Activated T-helper 2 cell treated with anti-CD3 and anti-CD28 coated beads, Interferon-gamma antibody, Interleukin-2, Interleukin-4, amounts not matched to agents 10 μg/mL and 5 μg/mL and 100 μg/mL, durations not matched to agents 14 hours and 24 hours and 36 hours (primary cell): ENCODE data around the gene PLOD1. TPM values are rescaled to one million over a fixed set of nuclear protein-coding genes. Genes with fewer than 3 reads are reported as not detected.

Source experiments
- DNase-seq: peaks from one replicate; pipeline ENCODE4 v3.0.0; 2021; ENCODE audit warnings: low spot score
- H3K27ac Mint-ChIP-seq: one replicate; pipeline ENCODE4 v1.8.0; 2021; ENCODE audit warnings: mixed read lengths
- H3K27me3 Mint-ChIP-seq: one replicate; pipeline ENCODE4 v1.8.0; 2021; ENCODE audit warnings: low read depth, mixed read lengths
- H3K36me3 Mint-ChIP-seq: one replicate; pipeline ENCODE4 v1.8.0; 2021; ENCODE audit warnings: low read depth, mixed read lengths
- H3K4me1 Mint-ChIP-seq: one replicate; pipeline ENCODE4 v1.8.0; 2021; ENCODE audit warnings: low read depth, mixed read lengths
- H3K4me3 Mint-ChIP-seq: one replicate; pipeline ENCODE4 v1.8.0; 2021; ENCODE audit warnings: low read depth, mild to moderate bottlenecking, moderate library complexity, mixed read lengths
- H3K9me3 Mint-ChIP-seq: one replicate; pipeline ENCODE4 v1.8.0; 2021; ENCODE audit warnings: mixed read lengths
- intact Hi-C: fragments of 100-400 bp; cut with micrococcal nuclease; formaldehyde crosslinking; loops from one replicate; pipeline ENCODE4 v1.15.1; 2023
- total RNA-seq: library from RNA; stranded (reverse); gene quantifications from 2 replicates; pipeline ENCODE4 v1.2.3, GENCODE V29; 2022

PLOD1 gene
- total RNA-seq, 1 donor from 2014 or later = 44.0 TPM

GRCh38 chr1:12009318-12009947 is 74.9 kb downstream of the PLOD1 start:
- Mint-ChIP-seq H3K4me3 (no peak overlapping the region), H3K27ac (no peak overlapping the region), H3K36me3 (peaks cover 87% of the 10 kb centered on the region), H3K9me3 (no peaks in the 10 kb centered on the region), H3K27me3 (no peaks in the 10 kb centered on the region), H3K4me1 (peaks cover 22% of the 10 kb centered on the region)
- intact Hi-C loops = no loop called here
- no peak for DNase-seq

- no peaks in the 10 kb centered on the region for H3K9me3 Mint-ChIP-seq
- H3K4me1 Mint-ChIP-seq = peaks cover 30% of the 10 kb centered on the region
- peaks cover 72% of the 10 kb centered on the region for H3K36me3 Mint-ChIP-seq
- H3K27me3 Mint-ChIP-seq = no peaks in the 10 kb centered on the region
- no peak overlapping the region for H3K4me3 Mint-ChIP-seq
- DNase-seq = no peak
- H3K27ac Mint-ChIP-seq = peak overlapping the region; percentile 77
- intact Hi-C loops = no loop called here
Observed at GRCh38 chr1:12010746-12011570, 76.4 kb downstream of the PLOD1 start.

DNA sequence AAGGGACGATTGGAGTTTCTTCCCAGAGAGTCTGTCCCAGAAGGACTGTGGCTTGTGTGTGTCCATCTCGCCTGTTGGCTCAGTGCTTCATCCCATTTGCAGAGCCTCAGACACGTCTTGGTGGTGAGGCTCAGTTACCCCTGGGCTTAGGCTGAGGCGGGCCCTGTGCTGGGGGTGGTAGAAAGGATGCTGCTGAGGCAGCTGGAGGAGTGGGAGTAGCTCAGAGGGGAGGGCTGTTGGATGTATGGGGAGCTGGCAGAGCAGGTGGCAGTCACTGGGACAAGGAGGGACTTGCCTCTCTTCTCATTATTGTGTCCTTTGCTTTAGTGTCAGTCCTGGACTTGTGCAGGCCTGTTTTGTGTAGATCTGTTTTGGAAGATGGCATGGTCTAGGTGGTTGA is 77.5 kb downstream of the PLOD1 start:
- Mint-ChIP-seq H3K9me3 (no peaks in the 10 kb centered on the region), H3K27ac (peak overlapping the region; percentile 77), H3K4me3 (no peak overlapping the region), H3K4me1 (peaks cover 33% of the 10 kb centered on the region), H3K36me3 (peaks cover 62% of the 10 kb centered on the region), H3K27me3 (no peaks in the 10 kb centered on the region)
- no peak for DNase-seq
- intact Hi-C loops = no loop called here

DNA sequence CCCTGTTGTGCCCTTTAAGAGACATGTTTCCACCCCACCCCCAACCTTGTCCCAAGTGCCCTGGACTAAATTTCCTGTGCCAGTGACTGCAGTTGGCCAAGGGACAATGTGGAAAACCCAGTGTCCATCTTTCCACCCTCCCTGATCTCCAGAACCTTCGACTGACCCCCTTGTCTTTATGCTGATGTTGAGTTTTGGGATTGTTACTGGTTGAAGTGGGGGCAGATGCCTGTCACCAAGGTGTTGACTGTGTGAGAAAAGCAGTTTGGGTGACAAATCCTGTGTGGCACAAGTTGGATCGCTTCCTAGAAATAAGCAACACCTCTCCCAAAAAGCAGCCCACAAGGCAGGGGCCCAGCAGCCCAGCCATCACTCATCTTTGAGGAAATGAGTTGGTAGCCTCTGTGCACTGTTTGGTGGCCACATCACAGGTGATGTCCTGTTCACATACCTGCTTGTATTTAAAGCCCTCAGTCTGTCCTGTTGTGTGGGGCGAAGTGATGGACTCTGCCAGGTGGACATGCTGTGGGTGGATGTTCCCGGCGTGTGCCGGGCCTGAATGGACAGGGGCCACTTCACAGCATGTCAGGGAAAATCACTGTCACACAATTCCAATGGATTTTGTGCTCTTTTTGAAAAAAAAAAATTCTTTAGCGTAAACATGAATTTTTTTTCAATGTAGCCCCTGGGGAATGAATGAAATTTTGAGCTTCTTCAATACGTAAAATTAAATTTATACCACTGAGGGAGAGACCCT is 78.2 kb downstream of the PLOD1 start:
- no peak overlapping the region for H3K4me3 Mint-ChIP-seq
- intact Hi-C loops = no loop called here
- peaks cover 54% of the 10 kb centered on the region for H3K36me3 Mint-ChIP-seq
- H3K27ac Mint-ChIP-seq = peak overlapping the region; percentile 77
- peaks cover 33% of the 10 kb centered on the region for H3K4me1 Mint-ChIP-seq
- DNase-seq = no peak
- no peaks in the 10 kb centered on the region for H3K9me3 Mint-ChIP-seq
- H3K27me3 Mint-ChIP-seq = no peaks in the 10 kb centered on the region

DNA sequence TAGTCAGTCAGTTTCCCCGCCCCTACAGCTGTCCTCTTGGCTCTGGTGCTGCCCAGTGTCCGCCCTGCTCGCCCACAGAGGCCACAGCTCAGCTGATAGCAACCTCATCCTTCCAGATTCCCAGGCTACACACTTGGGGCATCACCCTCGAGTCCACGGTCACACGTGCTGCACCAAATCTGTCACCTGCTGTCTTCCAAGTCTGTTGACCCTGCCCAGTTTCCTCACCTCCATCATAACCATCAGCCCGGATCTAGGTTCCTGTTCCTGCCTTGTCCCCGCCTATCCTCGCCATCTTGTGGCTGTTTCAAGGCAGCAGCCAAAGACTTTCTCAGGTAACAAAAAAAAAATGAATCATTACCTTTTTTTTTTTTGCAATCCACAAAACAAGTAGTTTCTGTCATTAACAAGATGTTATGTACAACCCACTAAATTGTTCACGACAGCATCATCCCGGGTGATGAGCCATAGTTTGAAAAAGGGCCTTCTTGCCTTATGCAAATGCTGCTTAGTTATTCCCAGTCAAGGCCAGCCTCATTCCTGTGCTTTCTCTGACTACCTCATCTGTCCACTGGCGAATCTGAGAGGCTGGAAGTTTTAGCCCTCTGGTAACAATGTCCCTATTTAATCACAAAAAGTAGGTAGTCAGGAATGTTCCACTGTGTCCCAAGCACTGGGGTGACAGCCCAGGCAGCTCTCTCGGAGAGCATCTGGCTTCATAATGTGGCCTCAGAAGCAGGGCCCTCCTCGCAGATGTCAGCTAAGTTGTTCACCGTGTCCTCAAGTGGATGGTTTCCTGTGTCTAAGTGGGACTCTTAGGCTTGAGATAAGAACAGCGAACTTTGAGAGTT is 79.8 kb downstream of the PLOD1 start:
- intact Hi-C loops = no loop called here
- Mint-ChIP-seq H3K27me3 (no peaks in the 10 kb centered on the region), H3K36me3 (peaks cover 43% of the 10 kb centered on the region), H3K4me3 (no peak overlapping the region), H3K4me1 (peaks cover 33% of the 10 kb centered on the region), H3K27ac (peak overlapping the region; percentile 77), H3K9me3 (no peaks in the 10 kb centered on the region)
- no peak for DNase-seq

DNA sequence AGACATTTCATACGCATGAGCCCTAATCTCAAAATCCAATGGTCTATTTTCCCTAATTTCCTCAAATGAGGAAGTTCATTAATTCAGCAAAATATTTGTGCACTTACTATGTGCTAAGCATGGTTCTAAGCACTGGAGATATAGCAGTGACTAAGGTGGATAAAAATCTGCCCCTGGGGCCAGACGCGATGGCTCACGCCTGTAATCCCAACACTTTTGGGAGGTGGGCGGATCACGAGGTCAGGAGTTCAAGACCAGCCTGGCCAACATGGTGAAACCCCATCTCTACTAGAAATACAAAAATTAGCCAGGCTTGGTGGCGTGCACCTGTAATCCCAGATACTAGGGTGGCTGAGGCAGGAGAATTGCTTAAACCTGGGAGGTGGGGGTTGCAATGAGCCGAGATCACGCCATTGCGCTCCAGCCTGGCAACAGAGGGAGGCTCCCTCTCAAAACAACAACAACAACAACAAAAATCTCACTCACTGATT is 80.5 kb downstream of the PLOD1 start:
- Mint-ChIP-seq H3K9me3 (no peaks in the 10 kb centered on the region), H3K4me3 (no peak overlapping the region), H3K36me3 (peaks cover 39% of the 10 kb centered on the region), H3K27me3 (no peaks in the 10 kb centered on the region), H3K27ac (peak overlapping the region; percentile 77), H3K4me1 (peaks cover 33% of the 10 kb centered on the region)
- no peak for DNase-seq
- intact Hi-C loops = no loop called here

- H3K9me3 Mint-ChIP-seq = no peaks in the 10 kb centered on the region
- peak overlapping the region; percentile 58 for H3K27ac Mint-ChIP-seq
- H3K4me1 Mint-ChIP-seq = peaks cover 33% of the 10 kb centered on the region
- H3K4me3 Mint-ChIP-seq = no peak overlapping the region
- no peaks in the 10 kb centered on the region for H3K27me3 Mint-ChIP-seq
- peaks cover 37% of the 10 kb centered on the region for H3K36me3 Mint-ChIP-seq
- no peak for DNase-seq
- intact Hi-C loops = no loop called here
Observed at GRCh38 chr1:12015499-12015898, 81.0 kb downstream of the PLOD1 start.

DNA sequence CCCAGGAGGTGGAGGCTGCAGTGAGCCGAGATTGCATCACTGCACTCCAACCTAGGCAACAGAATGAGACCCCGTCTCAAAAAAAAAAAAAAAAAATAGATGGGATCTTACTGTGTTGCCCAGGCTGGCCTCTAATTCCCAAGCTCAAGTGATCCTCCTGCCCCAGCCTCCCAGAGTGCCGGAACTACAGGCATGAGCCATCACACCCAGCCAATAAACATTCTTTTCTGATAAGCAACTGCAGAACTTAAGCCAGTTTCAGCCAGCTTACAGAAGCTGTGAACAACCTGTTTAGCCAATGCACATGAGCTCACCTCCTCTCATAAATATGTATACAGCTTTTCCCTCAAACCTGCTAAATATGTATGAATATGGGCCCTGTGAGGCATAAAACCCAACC is 81.7 kb downstream of the PLOD1 start:
- Mint-ChIP-seq H3K27ac (peak overlapping the region; percentile 67), H3K27me3 (no peaks in the 10 kb centered on the region)

GRCh38 chr1:12019858-12020509 is 85.5 kb downstream of the PLOD1 start:
- Mint-ChIP-seq H3K4me1 (peaks cover 6% of the 10 kb centered on the region), H3K27ac (peak overlapping the region; percentile 72), H3K9me3 (no peaks in the 10 kb centered on the region), H3K4me3 (peak overlapping the region; percentile 87), H3K36me3 (peaks cover 38% of the 10 kb centered on the region), H3K27me3 (no peaks in the 10 kb centered on the region)
- no peak for DNase-seq
- intact Hi-C loops = loop anchor here (1.0 to 2.0 kb wide), 3 partner anchors 20 to 48 kb away; partner anchors contain the start of gene MFN2

More for the DNA sequence above, 81.7 kb downstream of the PLOD1 start:
- Mint-ChIP-seq H3K4me3 (no peak overlapping the region), H3K4me1 (peaks cover 33% of the 10 kb centered on the region), H3K36me3 (peaks cover 30% of the 10 kb centered on the region), H3K9me3 (no peaks in the 10 kb centered on the region)
- no peak for DNase-seq
- intact Hi-C loops = no loop called here

- no peak for DNase-seq
- Mint-ChIP-seq H3K9me3 (no peaks in the 10 kb centered on the region), H3K4me1 (peaks cover 3% of the 10 kb centered on the region), H3K36me3 (peaks cover 50% of the 10 kb centered on the region), H3K27ac (no peak overlapping the region), H3K4me3 (peak overlapping the region; percentile 13), H3K27me3 (no peaks in the 10 kb centered on the region)
- intact Hi-C loops = no loop called here
Observed at GRCh38 chr1:12021616-12022015, 87.1 kb downstream of the PLOD1 start.

- H3K4me1 Mint-ChIP-seq = peaks cover 3% of the 10 kb centered on the region
- no peaks in the 10 kb centered on the region for H3K27me3 Mint-ChIP-seq
- peak overlapping the region; percentile 8 for H3K4me3 Mint-ChIP-seq
- intact Hi-C loops = no loop called here
- no peak overlapping the region for H3K27ac Mint-ChIP-seq
- H3K9me3 Mint-ChIP-seq = no peaks in the 10 kb centered on the region
- peaks cover 54% of the 10 kb centered on the region for H3K36me3 Mint-ChIP-seq
- no peak for DNase-seq
Observed at GRCh38 chr1:12022036-12022435, 87.5 kb downstream of the PLOD1 start.
